Occipital lobe (tissue), 2 donors: ENCODE data around the gene PDE7B. TPM values are rescaled to one million over a fixed set of nuclear protein-coding genes. Genes with fewer than 3 reads are reported as not detected.
A peak's percentile ranks its signal among the peaks of the same experiment; 100 is the strongest.

ENCODE experiments used
- DNase-seq: peaks from one replicate; lab custom pipeline; 2025; lab: John Stamatoyannopoulos, UW
- total RNA-seq: library from RNA; depleted of rRNA; stranded (reverse); fragments of >200 nt; gene quantifications from one replicate; pipeline ENCODE4 v1.2.3, GENCODE V29; 2014

Gene PDE7B
- total RNA-seq, 1 donor from 2014 or later = 3.0 TPM

DNA sequence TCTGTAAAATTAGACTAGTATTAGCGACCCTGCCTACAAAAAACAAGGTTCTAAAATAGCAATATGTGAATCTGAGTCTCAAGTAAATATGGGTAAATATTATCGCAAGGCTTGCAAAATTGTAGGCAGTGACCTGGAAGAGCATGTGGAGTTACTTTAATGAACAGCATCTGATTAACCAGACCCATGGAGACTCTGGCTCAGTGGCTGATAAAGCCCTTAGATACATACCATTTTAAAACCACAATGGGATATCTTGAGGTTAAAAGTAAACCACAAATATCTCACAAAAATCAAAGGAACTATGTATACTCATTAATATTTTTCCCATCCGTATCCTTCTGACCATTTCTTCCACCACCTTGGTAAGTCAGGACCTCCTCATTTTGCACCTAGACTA is 211.6 kb downstream of the PDE7B start:
- DNase-seq = no peak

DNA sequence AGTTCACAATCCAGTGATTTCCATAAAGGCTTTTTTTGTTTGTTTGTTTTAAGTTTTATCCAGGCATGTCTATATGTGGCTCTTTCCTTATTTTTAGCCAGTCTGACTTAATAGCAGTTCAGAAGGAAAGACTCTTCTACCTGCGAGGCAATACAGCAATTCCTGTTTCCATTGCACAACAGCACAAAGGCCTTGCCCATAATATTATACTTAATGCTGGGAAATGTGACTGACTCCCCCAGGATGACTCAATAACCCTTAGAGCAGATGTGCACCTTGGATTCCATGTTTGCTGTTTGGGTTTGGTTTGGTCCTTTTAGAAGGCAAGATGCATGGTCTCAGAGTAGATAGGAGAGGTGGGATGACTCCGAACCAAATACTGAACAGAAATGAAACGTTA is 214.5 kb downstream of the PDE7B start:
- DNase-seq = no peak

DNA sequence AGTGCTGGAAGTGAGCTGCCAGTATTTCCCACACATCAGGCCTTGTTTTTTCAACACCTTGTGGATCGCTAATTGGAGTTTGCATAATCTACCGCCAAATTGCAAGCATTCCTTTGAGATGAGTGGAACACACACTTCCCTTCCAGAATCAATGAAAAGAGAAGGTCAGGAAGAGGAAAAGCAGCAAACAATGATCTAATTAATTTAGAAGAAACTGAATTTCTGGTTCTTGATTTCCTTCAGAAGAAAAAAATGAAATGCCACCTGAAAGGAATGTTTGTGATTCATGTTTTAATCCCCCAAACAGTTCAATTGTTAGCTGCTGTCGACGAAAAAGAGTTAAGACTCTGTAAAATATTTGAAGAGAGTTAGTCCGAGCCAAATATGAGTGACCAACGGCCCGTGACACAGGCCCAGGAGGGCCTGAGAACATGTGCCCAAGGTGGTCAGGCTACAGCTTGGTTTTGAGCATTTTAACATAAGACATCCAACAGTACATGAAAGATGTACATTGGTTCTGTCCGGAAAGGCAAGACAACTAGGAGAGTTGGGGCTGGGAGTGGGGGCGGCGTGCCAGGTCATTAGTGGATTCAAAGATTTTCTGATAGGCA is 216.3 kb downstream of the PDE7B start:
- DNase-seq = no peak

DNA sequence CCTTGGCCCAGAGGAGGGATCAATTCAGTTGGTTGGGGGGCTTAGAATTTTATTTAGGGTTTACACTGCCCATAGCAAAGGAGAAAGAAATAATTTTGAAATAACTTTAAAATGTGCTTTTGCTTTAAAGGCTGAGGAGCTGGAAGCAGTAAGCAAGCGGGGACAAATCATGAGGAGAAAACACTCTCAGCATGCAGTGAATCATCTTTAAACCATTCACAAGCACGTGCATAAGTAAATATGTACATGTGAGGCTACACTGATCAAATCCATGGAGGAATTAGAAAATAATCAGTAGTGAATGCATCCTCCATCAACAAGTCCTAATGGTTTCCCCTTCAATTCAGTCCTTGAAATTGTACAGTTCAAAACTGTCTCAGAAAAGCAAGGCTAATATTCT is 217.6 kb downstream of the PDE7B start:
- no peak for DNase-seq

DNA sequence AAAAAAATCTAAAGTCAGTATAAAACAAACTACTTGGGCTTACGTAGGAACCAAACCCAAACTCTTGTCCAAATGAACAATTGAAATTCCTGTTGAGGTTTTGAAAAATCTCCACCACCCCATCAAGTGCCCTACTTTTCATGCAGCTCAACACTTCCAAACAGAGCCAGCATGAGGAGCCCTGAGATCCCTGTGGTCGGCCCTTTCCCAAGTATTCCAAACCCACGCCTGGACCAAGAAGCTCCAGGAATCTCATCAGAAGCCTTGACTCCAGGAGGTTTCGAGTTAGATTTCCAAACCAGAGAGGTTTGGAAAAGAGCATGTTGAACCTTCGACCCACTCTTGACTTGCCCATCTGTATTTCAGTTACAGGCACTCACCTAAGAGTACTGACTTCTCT is 219.3 kb downstream of the PDE7B start:
- DNase-seq = no peak

DNA sequence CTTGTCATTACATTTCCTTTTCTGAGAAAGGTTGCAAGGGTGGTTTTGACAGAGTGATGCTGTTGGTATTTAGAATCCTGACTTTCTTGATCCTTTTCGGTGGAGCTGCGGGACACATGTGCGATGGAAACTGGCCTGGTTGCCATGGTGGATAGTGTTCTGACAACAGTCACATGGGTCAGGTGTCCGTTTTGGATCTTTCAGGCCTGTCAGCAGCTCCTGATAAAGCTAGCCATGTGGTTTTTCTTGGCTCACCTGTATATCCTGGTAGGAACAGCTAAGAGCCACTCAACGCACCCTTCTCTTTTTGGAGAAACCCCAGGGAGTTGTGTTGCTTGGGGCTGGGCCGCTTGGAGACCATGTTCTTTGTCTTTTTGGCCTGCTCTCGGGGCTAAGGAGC is 221.2 kb downstream of the PDE7B start:
- DNase-seq = no peak

DNA sequence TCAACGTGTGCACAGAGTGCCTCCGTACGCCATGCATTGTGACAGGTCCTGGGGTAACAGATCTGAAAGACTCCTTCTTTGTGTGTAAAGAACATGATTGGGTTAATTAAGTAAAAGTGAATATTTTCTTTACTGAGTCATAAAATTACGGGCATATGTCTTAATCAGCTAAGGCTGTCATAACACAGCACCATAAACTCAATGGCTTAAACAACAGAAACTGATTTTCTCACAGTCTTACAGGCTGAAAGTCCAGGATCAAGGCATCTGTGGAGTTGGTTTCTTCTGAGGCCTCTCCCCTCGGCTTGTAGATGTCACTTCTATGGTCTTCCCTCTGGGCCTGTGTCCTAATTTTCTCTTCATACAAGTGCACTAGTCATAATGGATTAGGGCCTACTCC is 221.7 kb downstream of the PDE7B start:
- no peak for DNase-seq

DNA sequence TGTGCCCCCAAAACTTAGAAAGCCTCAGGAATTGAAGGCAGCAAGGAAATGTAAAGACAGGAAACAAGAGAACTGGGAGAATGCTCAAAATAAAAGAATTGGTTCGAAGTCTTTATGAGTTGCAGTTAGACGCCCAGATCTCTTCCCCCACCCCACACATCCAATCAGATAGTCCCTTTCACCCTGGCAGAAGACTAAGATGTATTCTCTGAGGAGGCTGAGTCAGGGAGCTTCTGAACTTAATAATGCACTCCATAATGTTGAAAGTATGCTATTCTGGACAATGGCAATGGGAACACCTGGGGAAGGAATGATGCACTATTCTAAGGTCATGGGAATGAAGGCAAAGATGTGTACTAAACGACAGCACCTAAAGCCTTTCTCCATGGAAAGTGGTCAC is 225.0 kb downstream of the PDE7B start:
- DNase-seq = no peak

DNA sequence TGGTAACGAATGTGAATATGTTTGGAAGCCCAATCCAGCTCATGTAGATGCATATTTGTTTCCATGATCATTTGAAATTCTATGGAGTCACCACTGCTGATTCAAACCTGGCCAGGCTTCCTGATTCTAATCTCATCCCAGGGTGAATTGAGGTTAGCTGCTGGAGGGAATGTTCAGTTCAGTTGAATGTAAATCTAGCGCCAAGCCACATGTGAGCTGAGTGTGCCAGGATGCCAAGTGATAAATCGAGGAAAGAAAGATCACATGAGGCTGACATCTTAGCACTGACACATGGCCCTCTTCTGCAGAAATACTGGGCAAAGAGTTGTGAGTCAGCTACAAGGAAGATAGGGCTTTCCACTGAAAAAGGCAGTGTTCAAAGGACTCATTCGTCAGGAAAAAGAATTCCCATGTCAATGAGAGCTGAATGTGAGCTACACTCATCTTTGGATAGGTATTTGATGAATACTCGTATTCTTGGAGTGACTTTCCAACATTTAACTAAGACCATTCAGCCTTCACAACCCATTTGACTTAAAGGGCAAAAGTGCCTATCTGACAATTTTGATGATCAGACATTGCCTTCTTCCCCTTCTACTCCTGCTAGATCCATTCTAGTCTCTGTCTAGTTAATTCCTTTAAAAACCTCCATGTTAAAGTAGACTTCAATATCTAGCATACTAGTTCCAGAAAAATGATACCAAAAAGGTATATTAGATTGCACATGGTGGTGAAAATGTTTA is 226.5 kb downstream of the PDE7B start:
- no peak for DNase-seq

DNA sequence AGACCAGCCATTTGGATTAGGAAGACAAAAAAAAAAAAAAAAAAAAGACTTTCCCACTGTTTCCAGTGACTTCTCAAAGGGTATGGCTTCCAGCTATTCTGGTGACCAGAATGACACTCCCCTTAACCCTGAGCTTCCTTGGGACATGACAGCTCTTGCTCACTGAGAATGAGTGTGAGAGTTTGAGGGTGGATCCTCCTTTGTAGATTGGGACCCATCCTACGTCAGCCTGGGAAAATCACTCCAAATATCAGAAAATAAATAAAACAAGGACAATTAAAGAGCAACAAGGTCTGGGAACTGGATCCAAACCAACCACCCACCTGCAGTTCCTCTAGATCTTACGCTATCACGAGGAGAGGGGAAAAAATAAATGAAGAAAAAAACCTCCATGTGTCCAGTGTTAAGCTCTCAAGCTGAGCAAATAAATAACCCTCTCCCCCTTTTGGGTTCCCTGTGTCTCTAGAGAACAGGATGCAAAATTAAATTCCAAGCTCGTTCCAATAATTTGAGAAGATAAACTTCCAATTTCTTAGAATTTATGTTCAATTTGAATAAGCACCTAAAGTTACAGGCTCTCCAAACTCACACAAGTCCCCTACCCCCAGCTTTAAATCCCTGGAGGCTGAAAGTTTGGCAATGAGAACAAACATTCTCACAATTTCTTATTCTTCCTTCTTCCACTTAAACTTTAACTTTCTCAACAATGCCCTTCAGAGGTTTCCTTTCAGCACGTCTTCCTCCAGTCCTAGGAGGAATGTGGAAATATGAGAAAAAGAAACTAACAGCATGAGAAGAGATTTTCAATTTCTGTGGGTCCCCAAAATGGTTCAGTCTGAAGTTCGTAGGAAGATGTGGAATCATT is 228.4 kb downstream of the PDE7B start:
- DNase-seq = no peak

DNA sequence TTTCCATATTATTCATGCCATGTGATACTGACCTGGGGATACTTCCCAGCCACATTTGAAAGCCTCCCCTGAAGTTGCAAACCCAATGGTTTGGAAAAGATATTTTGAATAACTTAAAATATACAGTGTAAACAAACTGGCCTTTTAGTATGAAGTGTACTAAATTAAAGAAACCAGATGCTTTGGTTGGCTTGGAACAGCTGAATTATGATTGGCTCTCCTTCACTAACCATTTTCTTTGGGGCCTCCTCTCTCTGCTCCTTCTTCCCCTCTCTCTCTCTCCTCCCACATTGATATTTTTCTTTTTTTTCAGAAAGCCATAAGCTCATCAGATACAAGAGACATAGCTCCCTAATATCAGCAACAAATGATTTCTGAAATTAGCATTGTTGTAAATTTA is 232.0 kb downstream of the PDE7B start:
- no peak for DNase-seq

DNA sequence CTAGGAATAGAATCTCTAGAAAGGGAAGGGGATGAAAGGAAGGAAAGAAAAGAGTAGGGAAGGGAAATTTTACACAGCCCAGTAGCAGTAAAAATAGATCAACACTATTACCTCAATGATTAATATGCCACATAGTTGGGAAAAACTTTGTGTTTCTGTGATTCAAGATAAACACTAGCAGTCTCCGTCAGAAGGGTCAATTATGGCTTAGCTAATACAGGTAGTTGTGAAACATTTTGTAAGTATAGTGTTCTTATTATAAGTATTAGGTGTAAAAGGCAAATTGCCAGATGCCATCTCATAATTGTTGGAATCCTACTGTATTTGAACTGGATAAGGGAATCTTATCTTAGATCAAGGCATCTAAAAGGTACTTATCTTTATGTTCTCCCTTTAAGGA is 232.9 kb downstream of the PDE7B start:
- no peak for DNase-seq

DNA sequence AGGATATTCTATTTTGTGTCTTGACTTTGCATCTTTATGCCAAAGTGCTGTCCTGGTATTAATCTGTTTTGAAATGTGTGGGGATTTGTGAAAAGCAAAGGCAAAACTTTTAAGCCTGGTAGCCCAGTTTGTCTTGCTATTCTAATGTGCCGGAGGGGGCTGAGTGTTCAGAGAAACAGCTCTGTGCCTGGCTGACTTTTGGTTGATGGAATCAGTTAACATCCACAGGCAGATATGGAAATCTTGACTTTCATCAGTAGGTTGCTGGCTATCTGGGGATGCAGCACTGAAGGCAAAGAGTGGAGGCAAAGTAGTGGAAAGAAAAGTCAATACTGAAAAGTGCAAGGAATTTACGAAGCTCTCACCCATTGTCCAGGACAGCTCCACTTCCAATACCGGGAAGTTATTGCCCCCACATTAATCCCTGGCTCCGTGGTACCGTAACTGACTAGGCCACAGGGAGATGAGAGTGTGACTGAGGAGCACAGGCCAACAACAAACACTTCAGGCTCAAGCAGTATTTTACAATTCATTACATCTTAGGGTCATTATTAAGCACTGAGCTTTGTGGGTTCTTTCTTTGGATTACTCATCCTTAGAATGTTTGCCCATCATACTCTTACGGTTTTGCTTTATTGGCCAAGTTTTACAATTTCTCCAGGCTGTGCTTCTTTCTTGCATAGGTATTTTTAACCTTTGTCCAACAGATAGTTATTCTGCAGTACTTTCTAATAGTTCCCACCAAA is 234.0 kb downstream of the PDE7B start:
- DNase-seq = no peak

DNA sequence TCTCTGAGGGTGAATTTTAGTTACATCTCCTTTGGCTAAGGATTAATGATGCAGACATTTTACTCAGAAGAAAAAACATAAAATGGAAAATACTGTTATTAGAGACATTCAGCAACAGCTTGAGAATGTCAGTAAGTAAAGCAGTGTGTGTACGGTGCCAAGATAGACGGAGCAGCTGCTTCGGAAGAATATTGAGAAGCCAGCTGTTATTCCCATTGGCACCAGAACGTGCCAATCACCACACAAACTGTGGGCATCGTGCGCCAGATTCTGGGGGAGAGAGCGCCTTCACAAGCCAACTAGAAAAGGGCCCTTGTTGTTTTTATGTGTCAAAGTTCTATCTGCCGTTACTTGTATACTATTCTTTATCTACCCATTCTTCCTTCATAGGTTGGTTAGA is 235.2 kb downstream of the PDE7B start:
- peak; percentile 11 for DNase-seq

DNA sequence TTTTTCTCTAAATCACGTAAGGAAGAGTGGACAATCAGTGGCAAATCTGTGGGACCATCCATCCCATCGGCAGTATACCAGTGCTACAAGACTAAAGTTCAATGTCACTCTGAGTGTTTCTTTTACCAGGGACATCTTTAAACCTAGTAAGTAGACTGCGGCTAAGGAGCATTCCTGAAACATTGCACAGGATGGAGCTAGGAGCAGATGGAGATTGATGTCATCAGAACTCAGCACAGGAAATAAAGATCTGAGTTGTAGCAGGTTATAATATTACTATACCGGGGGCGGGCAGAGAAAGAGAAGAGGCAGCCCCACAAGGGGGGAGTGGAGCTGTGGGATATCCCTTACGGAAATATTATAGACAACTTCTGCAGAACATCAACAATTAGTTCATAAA is 236.5 kb downstream of the PDE7B start:
- no peak for DNase-seq

DNA sequence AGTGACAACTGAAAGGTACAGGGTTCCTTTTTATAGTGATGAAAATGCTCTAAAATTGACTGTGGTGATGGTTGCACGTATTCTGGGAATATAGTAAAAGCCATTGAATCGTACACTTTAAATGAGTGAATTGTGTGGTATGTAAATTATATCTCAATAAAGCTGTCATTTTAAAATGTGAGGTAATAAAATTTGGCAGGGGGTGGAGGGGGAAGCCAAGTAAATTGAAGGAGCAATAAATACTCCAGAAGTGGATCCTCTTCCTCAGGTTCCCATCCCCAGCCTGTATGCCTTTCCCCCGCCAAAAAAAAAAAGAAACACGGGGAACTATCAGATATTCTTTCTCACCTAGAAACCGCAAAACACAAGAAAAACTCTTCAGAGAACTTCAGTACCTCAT is 237.2 kb downstream of the PDE7B start:
- no peak for DNase-seq

DNA sequence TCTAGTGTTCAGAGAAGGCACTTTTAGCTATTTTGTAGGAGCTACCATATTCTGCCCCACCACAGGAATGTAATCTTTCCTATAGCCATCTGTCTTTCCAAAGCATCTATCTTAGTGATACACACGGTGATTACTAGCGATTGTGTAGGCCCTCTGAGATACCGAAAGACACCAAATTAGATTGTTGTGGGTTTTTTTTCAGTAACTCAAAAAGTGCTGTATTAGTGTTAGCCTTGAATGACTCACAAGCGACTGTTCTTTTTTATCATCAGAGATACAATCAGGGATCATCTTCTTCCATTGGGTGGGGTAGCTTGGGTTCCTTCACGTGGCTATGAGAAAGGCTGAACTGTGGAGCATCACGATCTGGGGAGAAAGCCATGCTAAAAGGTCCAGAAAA is 238.4 kb downstream of the PDE7B start:
- no peak for DNase-seq

DNA sequence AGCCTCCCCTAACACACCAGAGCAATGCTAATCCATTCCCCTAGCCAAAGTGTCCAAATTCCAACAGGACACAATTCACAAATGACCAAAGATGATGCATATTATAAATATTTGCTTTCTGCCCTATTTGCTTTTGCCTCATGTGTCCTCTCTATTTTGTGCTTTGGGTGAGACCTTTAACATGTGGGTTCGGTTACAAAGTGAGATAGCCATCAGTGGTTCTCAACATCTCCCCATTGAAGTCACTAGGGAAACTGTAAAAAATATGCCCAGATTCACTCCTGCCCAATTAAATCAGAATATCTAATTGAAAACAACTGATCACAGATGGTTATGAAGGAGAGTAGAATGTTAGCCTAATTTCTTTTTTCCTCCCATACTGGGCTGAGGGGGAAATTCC is 239.4 kb downstream of the PDE7B start:
- DNase-seq = no peak

DNA sequence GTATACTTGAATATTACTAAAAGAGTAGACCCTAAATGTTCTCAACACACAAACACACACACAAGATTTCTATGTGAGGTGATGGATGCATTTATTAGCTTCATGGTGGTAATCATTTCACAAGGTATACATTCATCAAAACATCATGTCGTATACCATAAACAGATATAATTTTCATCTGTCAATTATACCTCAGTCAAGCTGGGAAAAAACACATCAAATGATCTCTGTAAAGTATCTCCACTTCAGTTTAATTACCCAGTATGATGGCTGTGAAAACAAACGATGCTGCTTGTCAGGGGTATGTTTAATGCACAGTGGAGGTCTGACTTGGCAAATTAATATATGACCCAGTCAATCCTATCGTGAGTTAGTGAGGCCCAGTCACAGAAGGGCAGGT is 241.4 kb downstream of the PDE7B start:
- DNase-seq = no peak

DNA sequence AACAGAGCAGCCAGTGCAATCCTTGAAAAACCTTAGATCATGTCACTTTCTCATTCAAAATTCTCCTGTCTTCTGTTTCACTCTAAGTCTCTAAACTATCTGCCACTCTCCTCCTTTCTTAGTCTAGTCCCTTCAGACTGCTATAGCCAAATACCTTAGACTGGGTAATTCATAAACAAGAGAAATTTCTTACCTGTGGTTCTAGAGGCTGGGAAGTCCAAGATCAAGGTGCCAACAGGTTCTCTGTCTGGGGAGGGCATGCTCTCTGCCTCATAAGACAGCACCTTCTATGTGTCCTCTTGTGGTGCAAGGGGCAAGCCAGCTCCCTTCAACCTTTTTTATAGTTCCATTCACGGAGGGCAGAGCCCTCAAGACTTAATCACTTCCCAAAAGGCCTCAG is 242.3 kb downstream of the PDE7B start:
- DNase-seq = no peak

DNA sequence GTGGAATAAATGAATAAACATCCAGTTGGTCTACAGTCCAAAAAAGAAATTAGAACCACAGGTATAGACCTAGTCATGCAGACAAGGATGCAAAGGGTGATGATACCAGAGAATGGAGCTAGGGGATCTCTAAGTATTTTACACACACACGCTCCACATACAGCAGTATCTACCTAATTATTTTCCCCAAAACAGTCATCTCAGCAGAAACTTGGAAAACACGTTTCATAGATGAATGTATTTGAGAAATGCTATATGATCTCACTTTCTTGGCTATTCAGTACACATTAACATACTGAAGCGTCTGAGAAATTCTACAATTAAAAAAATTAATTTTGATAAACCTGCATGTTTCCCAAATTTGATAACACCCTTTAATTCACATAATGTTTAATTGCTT is 243.3 kb downstream of the PDE7B start:
- no peak for DNase-seq

DNA sequence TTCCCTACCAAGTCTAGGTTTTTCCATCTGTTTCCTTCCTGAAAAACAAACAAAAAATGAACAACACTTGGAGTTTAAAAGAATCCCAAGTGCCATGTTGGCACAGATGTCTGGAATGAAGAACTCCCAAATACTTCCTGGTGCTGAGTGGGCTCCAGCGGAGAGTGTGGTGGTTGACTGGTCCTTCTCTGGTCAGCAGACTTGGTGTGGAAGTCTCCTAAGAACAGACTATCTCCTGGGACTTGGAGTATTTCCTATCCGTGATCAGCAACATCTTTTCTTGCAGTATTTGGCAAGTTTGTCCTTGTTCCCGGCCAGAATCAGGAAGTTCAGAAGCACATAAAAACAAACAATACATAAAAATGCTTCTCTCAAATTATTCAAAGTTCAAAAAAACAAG is 244.5 kb downstream of the PDE7B start:
- DNase-seq = no peak
